SH-SY5Y (cell line): Measurements from ENCODE around the gene GAL3ST1.

Source experiments
- GATA2 ChIP-seq: IDR thresholded peaks from 2 replicates; pipeline ENCODE4 v1.6.1; 2011; ENCODE audit warnings: mild to moderate bottlenecking, low read depth, low read length
- GATA3 ChIP-seq: IDR thresholded peaks from 2 replicates; pipeline ENCODE4 v1.6.1; 2011; ENCODE audit warnings: low read depth, mild to moderate bottlenecking, low read length, moderate library complexity

- no peak for TF ChIP-seq GATA3
- TF ChIP-seq GATA2: no peak
These were observed 36.7 kb upstream of the GAL3ST1 start for GRCh38 chr22:30611197-30611596.
